Suppressor macrophage treated with lipopolysaccharide for 1 hour (primary cell): ENCODE measurements around the gene C10orf120.

ENCODE experiments used
- DNase-seq, 3 donors: peaks; one replicate each; pipeline ENCODE4 v3.0.0-alpha.2; 2020 to 2022

C10orf120 gene

DNA sequence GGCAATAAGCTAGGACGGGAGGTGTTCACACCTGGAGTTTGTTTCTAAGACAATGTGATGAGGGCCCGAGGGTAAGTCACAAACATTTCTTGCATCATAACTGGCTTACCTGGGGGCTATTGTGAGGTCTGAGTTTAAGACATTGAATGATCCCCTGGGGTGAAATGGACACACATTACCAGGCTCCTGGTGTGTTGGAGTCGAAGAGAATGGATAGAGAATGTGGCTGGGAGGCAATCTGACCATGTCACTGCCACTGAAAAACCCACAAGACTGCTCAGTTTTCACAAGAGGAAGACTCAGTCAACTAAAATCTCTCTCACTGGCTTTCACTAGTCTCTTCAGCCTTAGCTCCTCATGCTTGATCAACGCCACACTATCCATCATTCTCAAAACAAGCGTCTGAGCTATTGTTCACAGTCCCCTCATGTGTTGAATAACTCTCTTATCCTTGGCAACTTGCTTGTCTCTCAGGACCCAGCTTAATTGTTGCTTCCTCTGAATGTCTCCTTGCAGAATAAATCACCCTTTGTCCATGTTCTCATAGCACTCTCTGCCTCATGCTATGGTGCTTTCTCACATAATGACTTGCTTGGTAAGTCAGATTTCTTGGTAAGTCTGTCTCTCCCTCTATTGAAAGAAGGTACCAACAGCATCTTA is at the start of gene C10orf120:
C10orf120 (minus strand) TSS at position 51 of the 660 bp plus-strand sequence. CDS start 56 bp downstream, outside the sequence.
- no peak for DNase-seq

DNA sequence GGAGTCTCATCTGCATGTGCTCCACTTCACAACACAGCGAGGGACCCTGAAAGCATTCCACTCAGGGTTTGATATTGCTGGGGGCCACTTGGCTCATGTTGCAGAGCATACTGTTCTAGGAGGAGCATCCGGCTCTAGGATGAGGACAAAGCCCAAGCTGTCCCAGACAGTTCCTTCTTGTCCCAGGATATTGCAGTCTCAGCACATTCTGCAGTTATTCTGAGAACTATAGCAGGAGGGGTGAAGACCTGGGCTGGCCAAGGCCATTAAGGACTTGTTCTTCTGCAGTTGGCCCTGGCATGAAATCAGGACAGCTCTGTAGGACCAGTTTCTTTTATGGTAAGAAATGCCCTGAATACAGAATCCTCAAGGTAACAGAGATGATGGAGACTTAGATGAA is 48.9 kb upstream of the C10orf120 start:
- DNase-seq: no peak

DNA sequence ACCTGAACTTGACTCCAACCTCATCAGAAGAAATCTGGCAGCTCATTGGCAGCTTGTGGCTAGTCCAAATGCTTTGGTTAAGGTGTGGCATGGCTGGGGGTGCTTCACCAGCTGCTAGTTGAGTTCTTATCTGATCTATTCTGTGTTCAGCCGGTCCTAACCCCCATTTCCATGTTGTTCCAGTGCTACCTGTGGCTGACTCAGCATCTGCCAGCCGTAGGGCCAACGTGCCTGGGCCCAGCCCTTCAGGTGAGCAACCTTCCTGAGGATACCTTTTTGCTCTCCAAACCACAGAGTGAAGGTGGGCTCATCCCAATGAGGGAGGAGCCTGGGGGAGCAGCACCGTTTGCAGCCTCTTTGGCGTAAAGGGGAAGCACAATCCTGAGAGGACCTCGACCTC is 46.8 kb upstream of the C10orf120 start:
- no peak for DNase-seq

DNA sequence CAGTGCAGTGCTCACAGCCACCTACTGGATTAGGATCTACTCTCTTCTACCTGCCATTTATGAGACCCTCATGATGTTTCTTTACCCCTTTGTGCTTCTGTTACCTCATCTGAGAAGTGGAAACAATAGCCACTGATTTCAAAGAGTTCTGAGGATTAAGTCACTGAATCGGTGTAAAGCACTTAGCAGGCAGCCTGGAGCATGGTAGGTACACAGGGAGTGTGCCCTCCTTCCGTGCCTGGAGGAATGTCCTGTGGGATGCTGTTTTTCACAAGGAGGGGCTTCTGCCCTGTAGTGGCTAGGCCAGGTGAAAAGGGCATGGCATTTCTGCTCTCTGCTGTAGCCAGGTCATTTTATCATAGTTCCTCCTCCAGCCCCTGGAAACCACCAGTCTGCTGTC is 44.6 kb upstream of the C10orf120 start:
- no peak for DNase-seq

DNA sequence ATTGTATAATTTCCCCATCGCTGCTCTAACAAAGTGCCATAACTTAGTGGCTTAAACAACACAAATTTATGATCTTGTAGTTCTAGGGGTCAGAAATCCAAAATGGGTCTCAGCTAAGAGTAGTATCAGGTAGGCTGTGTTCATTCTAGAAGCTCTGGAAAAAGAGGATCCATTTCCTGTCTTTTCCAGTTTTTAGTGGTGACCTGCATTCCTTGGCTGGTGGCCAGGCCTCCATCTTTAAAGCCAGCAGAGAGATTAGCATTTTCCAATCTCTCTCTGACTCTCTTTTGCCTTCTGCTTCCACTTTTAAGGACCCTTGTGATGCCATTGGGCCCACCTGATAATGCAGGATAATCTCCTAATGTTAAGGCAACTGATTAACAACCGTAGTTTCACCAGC is 41.0 kb upstream of the C10orf120 start:
- DNase-seq: no peak

DNA sequence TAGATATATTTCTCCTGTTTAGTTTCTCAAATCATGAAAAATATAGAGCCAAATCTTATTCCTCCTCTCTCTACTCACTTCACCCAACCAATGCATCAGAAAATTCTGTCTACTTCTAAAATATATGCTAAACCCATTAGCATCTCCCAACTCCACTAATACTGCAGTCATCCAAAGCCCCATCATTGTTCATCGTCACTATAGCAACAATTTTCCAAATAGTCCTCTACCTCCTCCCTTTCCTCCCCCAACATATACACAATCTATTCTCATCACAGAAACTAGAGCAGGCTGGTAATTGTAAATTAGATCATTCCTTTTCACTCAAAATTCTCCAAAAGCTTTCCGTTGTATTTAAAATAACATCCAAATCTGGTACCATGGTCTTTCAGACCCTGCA is 38.4 kb upstream of the C10orf120 start:
- DNase-seq: no peak

DNA sequence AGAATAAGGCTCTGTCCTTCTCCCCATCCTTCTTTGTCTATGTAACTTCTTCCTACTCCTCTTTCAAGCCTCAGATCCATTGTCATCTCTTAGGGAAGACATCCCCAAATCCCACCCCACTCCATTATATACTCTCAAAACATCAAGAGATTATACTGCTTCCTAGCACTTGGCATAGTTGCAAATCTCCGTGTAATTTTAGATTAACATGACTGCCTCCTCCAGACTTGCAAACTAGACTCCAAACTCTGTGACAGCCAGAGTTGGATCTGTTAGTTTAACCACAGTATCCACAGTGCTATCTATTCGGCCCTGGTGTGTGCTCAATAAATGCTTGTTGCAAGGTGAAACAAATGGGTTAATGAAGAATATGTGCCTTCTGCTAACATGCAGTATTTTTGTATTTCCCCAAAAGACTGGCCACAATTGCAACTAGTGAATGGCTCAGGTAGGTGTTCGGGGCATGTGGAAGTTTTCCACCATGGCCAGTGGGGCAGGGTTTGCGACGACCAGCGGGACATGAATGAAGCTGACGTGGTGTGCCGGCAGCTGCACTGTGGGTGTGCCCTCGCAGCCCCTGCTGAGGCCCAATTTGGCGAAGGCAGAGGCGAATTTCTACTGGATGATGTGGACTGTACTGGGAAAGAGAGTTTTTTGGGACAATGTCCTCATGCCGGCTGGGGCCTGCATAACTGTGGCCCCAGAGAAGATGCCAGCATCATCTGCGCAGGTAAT is 34.5 kb upstream of the C10orf120 start:
- no peak for DNase-seq

DNA sequence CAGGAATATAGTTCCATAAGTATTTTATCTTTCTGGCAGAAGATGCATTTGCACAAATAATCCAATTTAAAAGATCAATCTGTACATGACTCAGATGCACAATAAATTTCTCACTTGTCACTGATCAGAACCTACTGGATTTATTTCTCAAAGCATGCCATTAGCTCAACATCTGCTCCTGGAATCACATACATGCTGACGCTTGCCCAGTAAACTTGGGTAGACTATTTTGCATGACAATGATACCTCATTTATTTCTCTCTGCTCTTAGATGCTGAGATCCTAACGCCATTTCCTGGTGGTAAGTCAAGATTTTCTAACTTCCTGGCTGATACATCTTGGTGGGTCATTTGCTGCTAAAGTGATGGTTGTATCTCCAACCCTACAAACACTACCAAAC is 33.8 kb upstream of the C10orf120 start:
- DNase-seq: no peak

DNA sequence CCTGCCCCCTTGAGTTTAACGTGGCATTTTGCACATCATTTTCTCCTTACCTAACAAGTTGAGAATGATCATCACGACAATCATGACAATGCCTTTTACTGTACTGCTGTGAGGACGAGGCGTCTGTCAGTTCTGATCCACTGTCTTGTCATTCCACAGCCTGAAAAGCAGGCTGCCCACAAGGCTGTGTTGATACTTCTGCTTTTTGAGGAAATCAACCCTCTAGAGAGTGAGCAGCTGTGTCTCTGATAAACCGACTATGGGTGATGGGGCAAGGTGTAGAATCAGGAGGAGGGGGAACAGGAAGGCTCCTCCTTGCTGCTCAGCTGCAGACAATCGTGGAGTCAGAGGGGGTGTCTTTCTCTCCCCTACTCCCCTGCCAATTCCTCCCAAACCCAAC is 30.6 kb upstream of the C10orf120 start:
- DNase-seq: no peak

DNA sequence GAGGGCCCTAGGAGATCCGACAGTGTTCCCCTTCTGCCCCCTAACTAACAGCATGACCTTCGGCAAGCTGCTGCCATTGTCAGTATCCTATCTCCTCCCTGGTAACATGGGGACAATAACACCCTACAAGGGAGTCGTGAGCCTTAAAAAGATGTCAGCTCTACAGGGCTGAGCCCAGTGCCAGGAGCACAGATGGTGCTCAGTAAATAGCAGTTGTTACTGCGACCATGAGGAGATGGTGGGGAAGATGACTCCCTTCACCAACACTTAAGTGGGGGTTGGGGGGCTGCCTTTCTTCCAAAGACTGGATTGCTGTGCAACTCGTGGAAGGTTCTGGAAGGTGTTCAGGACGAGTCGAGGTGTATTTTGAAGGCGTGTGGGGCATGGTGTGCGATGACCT is 29.5 kb upstream of the C10orf120 start:
- DNase-seq: no peak

DNA sequence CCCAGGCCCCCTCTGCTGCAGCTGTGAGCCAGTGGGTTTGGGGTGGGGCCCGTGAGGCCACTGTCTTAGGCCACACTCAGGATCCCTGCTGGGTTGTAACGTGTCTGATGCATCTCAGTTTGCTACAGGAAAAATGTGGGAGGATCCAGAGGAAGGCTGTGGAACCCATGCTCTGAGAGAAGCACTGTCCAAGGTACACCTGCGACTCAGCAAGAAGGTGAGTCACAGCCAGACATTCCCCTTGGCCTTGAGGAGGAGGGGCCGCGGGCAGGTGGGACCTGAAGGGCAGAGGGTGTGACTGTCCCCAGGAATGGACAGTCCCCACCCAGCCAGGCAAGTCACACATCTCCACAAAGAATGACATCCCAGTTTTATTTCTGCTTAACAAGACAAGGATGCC is 27.8 kb upstream of the C10orf120 start:
- no peak for DNase-seq

DNA sequence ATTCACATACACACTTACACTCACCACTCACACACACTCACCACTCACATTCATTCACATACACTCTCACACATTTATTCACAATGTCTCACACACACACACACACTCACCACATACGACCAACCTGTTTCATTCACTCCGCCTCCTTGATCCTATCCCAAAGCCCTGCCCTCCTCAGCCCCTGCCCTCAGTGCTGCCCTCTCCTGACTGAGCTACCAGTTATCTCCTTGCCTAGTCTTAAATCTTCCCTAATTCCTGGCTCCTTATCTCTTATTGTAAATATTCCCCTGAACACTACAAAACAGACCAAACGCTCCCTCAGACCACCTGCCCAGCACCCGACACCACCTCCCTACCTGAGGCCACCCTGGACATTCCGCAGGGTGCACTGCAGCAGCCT is 26.1 kb upstream of the C10orf120 start:
- DNase-seq: no peak

DNA sequence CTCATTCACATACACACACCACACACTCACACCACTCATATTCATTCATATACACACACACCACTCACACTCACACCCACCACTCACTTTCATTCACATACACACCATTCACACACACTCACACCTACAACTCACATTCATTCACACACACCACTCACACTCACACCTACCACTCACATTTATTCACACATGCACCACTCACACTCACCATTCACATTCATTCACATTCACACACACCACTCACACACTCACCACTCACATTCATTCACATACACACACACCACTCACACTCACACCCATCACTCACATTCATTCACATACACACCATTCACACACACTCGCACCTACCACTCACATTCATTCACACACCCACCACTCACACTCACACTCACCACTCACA is 25.4 kb upstream of the C10orf120 start:
- no peak for DNase-seq

DNA sequence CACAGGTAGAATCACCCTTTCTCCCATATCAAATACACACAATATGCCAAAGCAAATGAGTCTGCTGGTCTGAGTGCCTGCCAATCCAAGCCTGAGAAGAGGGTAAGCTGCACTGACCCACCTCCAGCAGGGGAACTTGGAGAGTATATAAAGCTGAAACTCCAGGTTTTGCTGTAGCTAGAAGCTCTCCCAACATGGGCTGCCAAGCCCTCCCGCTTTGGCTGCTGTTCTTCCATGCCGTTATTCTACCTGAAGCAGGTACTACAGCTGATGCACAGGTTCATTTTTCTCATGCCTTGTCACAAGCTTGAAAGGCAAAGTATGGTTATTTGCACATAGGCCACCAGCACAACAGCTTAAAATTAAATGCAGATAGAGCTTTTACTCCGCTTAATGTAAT is 21.5 kb upstream of the C10orf120 start:
- DNase-seq: no peak

DNA sequence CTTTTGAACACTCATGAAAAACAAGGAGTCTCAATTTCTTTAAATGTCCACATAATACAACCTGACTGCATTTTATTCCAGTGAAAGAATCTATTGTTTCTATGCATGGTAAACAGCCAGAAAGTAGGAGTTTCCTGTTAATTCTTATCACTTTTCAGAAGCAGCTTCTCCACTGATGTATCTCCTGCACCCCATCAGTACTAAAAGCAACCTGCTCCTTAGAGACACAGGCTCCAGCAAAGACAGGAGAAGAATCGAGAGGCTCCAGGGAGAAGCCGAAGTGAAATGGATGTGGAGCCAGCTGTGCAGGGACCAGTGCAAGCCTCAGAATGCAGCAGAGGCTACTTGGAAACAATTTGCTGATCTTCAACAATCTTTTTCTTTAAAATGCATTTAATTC is 16.4 kb upstream of the C10orf120 start:
- DNase-seq: no peak

DNA sequence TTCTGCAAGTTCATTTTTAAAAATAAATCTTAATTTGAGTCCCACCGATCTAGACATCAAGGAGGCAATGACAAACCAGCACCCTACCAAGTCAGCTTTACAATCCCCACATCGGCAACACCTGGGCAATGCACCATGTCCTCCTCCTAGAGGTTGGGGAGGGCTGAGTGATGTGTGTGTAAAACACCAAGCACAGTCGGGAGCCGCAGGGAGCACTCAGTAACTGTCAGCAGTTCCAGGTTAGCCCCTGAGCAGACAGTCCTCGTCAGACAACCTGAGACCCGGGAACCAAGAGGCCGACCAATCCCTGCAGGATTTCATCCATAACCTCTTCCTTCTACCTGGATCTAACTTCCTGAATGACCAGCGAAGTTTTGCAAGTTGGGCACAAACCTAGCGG is 15.9 kb upstream of the C10orf120 start:
- DNase-seq: no peak

DNA sequence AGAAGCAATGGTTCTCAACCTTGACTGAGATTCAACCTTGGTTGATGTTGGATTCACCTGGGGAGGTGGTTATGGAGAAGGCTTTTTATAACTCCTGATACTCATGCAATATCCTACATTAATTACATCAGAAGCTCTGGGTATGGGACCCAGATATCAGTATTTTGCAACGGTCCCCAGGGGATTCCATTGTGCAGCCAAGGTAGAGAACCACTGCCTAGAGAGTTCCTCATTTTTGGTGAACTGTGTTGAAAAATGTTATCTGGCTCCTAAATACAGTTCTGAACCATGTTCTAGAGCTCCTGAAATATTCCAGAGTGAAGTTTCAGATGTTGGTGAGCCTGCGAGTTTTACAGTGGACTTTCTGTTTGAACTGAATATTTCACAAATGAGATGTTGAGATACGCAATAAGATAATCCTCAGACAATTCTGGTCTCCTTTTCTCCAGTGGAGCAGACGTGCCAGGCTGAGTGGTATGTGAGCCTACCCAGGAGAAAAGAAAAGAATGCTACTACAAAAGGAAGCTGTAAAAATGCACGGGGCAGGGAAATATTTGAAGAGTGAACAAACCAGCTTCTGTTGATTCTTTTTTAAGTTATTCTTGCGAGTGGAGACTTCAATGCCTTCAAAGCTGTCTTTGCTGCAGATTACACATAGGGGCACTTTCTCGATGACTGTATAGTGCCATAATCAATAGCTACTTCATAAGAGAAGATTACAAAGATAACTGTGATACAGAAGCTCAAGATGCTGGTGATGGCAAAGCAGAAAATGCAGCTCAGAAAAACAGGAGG is 13.6 kb upstream of the C10orf120 start:
- no peak for DNase-seq

DNA sequence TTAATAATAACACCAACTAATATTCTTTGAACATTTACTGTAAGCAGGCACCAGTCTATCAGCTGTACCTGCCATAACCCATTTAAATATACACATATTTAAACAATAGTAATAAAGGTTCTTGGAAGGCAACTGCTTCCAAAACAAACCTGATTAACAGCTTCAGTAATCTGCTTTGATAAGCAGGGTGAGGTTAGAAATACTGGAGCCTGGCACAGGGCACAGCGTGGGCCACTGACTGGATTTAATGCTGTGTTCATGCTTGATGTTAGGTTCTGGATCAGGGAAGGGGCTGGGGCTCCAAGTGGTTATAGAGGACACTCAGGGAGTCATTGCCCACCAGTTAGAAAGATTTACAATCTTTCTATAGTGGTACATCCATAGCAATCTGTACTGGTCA is 10.9 kb upstream of the C10orf120 start:
- DNase-seq: no peak

DNA sequence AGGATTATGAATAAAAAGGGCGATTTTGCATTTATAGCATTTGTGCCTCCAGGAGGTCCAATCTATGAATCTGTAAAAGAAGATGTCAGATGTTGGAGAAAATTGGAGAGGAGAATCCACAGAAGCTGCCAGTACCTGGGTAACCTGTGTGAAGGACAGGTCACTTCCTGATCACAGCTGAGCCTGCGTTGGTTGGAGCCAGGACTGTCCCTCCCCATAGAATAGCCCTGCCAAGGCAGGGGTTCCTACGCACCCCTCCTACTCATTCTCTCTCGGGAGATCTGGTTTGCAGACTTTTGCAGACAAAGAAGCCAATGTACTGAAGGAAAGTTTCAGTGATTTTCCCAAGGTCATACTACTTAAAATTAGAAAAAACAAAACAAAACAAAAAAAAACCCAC is 10.3 kb upstream of the C10orf120 start:
- DNase-seq: no peak

DNA sequence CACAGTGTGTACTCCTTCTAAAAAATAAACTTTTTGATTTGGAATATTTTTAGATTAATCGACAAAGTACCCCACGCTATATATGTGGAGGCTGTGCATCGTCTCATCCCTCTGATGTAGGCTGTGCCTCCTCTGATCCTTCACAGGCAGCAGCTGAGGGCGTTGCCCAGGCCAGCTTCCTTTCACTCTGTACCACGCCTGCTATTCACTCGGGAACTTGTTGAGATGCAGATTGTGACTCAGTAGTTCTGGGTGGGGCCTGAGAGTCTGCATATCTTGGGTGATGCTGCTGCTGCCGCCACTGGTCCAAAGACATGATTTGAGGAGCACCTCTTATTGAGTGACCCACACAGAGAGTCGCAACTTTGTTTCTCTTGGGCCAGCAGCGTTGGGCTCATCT is 7.9 kb upstream of the C10orf120 start:
- DNase-seq: no peak

DNA sequence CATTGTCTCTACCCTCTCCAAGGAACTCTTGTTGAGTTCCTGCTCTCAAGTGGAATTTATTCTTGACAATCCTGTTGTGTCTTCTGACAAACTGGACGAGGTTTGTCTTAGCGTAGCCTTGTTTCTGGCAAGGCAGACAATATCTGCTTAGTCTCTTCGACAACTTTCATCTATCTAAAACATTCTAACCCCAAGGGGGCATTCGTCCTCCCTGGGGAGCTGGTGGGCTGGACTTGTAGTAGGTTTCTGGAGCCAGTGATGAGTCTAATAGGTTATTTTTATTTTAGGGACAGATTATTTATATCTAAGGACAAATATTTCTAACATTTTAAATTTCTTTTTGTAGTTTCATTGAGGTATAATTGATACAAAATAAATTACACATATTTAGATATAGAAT is 7.3 kb upstream of the C10orf120 start:
- DNase-seq: no peak

DNA sequence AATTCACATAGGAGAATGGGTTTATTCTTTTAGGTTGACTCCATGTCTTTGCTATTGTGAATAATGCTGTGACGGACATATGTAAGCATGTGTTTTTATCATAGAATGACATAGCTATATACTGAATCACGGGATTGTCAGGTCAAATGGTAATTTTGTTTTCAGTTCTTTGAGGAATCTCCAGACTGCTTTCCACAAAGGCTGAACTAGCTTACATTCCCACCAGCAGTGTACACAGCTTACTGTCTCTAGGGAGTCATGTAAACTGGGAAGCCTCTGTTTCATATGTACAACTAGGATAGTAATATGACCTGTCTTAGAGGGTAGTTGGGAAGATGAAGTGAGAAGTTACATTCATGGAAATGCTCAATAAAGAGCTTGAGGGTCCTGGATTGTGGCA is 6.8 kb upstream of the C10orf120 start:
- no peak for DNase-seq

DNA sequence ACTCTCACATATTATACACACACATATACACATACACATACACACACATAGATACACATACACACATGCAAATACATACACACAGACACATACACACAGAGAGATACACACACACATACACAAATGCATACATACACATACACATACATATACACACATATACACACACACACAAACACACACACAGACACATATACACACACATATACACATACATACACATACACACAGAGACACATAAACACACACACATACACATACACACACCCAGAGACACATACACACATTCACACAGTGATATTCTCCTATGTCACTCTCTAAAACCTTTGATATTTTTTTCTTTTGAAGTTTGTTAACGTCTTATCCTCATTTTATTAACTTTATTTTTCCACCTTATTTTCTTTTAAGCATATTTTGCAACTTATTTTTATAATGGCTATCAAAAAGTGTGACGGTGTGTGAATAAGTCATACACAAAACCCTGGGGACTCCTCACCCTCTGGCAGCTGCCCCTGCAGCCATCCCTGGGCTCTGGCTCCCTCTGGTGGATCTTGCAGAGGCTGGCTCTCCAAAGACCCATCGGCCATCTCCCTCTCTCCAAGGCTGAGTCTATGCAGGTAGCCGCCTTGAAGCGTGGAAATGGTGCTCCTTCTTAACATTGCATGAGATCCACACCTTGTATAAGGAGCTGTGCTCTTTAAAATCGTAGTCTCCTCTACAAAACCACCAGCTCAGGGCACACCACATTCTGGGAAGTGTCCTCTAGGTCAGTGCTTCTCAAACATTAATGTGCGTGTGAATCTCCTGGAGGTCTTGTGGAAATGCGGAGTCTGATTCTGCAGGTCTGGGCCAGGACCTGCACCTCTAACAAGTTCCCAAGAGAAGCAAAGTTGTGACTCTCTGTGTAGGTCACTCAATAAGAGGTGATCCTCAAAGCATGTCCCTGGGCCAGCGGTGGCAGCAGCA is 4.1 kb upstream of the C10orf120 start:
- peak; percentile 47 to 70 (median 53) for DNase-seq
